Measurements from ENCODE around the gene SNRPD3. TPM values are rescaled to one million over a fixed set of nuclear protein-coding genes. Genes with fewer than 3 reads are reported as not detected.
"Not testable (repeated sequence)": the region's sequence is repeated elsewhere in the genome, so short reads cannot be mapped to it uniquely, and the experiment has no call there.

Gene SNRPD3
- total and polyA plus RNA-seq, 2 donors (not counting 3 experiments of a cell fraction or from before 2014, with no cell fraction given): 121 to 253 TPM

GRCh38 chr22:24550902-24551435 is 4.8 kb upstream of the SNRPD3 start:
- DNase-seq (ENCODE audit: low read depth, low spot score) (no peak), FAIRE-seq (no peak)
- H2AFZ ChIP-seq (ENCODE audit: low read depth, low read length): no peak overlapping the region
- no TSS peak for BruUV-seq (replicated peaks)
- peaks cover 49% of the 10 kb centered on the region for H3K79me2 ChIP-seq (ENCODE audit: control insufficient read depth, insufficient read depth, low read length)
- intact Hi-C loops (cut with micrococcal nuclease) (no loop called here), dilution Hi-C loops (cut with MboI; ENCODE audit: extremely low pct_ligation_motif_present, low sequenced_read_pairs) (no loop called here)
- no peak overlapping the region for H3K9ac ChIP-seq (replicated peaks; ENCODE audit: extremely low read depth, insufficient read depth, low read length)
- H3K4me3 ChIP-seq (replicated peaks in 1 of 3; ENCODE audit: insufficient read depth in 1 of 3, low read depth in 1 of 3, low read length in 3 of 3): no peak overlapping the region
- no peaks in the 10 kb centered on the region for H4K20me1 ChIP-seq (replicated peaks; ENCODE audit: control insufficient read depth, extremely low read depth, insufficient read depth, low read length)
- no peak overlapping the region for H3K27ac ChIP-seq (ENCODE audit: insufficient read depth, low read depth, low read length)
- no peak overlapping the region for H3K4me2 ChIP-seq (ENCODE audit: insufficient read depth, low read length)
- H3K4me1 ChIP-seq (ENCODE audit: control insufficient read depth, extremely low read depth, insufficient read depth, low read length): peaks cover 10% of the 10 kb centered on the region
- H3K36me3 ChIP-seq (ENCODE audit: control insufficient read depth in 2 of 2, extremely low read depth in 1 of 2, insufficient read depth in 2 of 2, low read length in 2 of 2): peaks cover 0 to 28% of the 10 kb centered on the region in 2 experiments
- no peaks in the 10 kb centered on the region for H3K9me3 ChIP-seq (replicated peaks; ENCODE audit: control insufficient read depth, insufficient read depth, low read length)
- no peak for TF ChIP-seq POLR2AphosphoS5 (IDR thresholded peaks at IDR 0.05; ENCODE audit: insufficient read depth, low read depth, low read length)
- TF ChIP-seq CTCF (IDR thresholded peaks at IDR 0.05; ENCODE audit: extremely low read depth in 1 of 2, insufficient read depth in 1 of 2, low read depth in 1 of 2, low read length in 2 of 2): no peak
- no peak for TF ChIP-seq MAX (IDR thresholded peaks at IDR 0.05; ENCODE audit: insufficient read depth, insufficient read length)
- ChIA-PET POLR2A (no interaction called here), CTCF (no interaction called here)
- no peaks in the 10 kb centered on the region for H3K9me1 ChIP-seq (replicated peaks; ENCODE audit: control insufficient read depth, extremely low read depth, insufficient read depth, low read length)
- no peaks in the 10 kb centered on the region for H3K27me3 ChIP-seq (ENCODE audit: control insufficient read depth in 2 of 2, insufficient read depth in 2 of 2, low read length in 2 of 2)

- CTCF ChIA-PET; intact Hi-C loops (cut with micrococcal nuclease); H3K27me3 ChIP-seq (ENCODE audit: control insufficient read depth in 2 of 2, insufficient read depth in 2 of 2, low read length in 2 of 2); POLR2A ChIA-PET; H3K4me3 ChIP-seq (replicated peaks in 1 of 3; ENCODE audit: insufficient read depth in 1 of 3, low read depth in 1 of 3, low read length in 3 of 3); BruUV-seq (replicated peaks); dilution Hi-C loops (cut with MboI; ENCODE audit: extremely low pct_ligation_motif_present, low sequenced_read_pairs); H3K4me2 ChIP-seq (ENCODE audit: insufficient read depth, low read length); H3K9me3 ChIP-seq (replicated peaks; ENCODE audit: control insufficient read depth, insufficient read depth, low read length); H4K20me1 ChIP-seq (replicated peaks; ENCODE audit: control insufficient read depth, extremely low read depth, insufficient read depth, low read length); H3K27ac ChIP-seq (ENCODE audit: insufficient read depth, low read depth, low read length); H2AFZ ChIP-seq (ENCODE audit: low read depth, low read length); FAIRE-seq; H3K9me1 ChIP-seq (replicated peaks; ENCODE audit: control insufficient read depth, extremely low read depth, insufficient read depth, low read length); H3K9ac ChIP-seq (replicated peaks; ENCODE audit: extremely low read depth, insufficient read depth, low read length); DNase-seq (ENCODE audit: low read depth, low spot score): not testable (repeated sequence)
- H3K4me1 ChIP-seq (ENCODE audit: control insufficient read depth, extremely low read depth, insufficient read depth, low read length): peaks cover 23% of the 10 kb centered on the region
- H3K79me2 ChIP-seq (ENCODE audit: control insufficient read depth, insufficient read depth, low read length): peaks cover 66% of the 10 kb centered on the region
- peaks cover 0 to 18% of the 10 kb centered on the region in 2 experiments for H3K36me3 ChIP-seq (ENCODE audit: control insufficient read depth in 2 of 2, extremely low read depth in 1 of 2, insufficient read depth in 2 of 2, low read length in 2 of 2)
These were observed 3.1 kb upstream of the SNRPD3 start for GRCh38 chr22:24552503-24553286.

Data from endothelial cell of umbilical vein (primary cell).